Neural crest cell (in vitro differentiated cells): ENCODE measurements around the gene STK38L. TPM values are rescaled to one million over a fixed set of nuclear protein-coding genes. Genes with fewer than 3 reads are reported as not detected.

Experiments used
- DNase-seq: peaks from one replicate; pipeline ENCODE4 v3.0.0; 2021; ENCODE audit warnings: low read depth, mixed read lengths, low spot score
- H3K27ac Mint-ChIP-seq: one replicate; pipeline ENCODE4 v1.8.0; 2021; ENCODE audit warnings: mild to moderate bottlenecking, mixed read lengths; ENCODE audit not compliant: unreplicated experiment
- H3K27me3 Mint-ChIP-seq: 2 replicates; pipeline ENCODE4 v1.8.0; 2021; ENCODE audit warnings: low read depth, mild to moderate bottlenecking, mixed read lengths
- H3K36me3 Mint-ChIP-seq: 2 replicates; pipeline ENCODE4 v1.8.0; 2021; ENCODE audit warnings: low read depth, mild to moderate bottlenecking, mixed read lengths
- H3K4me1 Mint-ChIP-seq: 2 replicates; pipeline ENCODE4 v1.8.0; 2021; ENCODE audit warnings: mixed read lengths
- H3K4me3 Mint-ChIP-seq: one replicate; pipeline ENCODE4 v1.8.0; 2021; ENCODE audit warnings: mild to moderate bottlenecking, mixed read lengths
- H3K9me3 Mint-ChIP-seq: 2 replicates; pipeline ENCODE4 v1.8.0; 2021; ENCODE audit warnings: mixed read lengths
- total RNA-seq: library from RNA; stranded (reverse); gene quantifications from 2 replicates; pipeline ENCODE4 v1.2.1, GENCODE V29; 2021
- TF ChIP-seq, protein P1 (sequence below): fragments of 200-600 bp; sonication (generic); conservative IDR thresholded peaks from 2 replicates; pipeline ENCODE4 v1.5.0; 2021; ENCODE audit warnings: antibody characterized with exemption, mild to moderate bottlenecking

The STK38L gene
- total RNA-seq, 1 donor from 2014 or later: 29.9 TPM

DNA sequence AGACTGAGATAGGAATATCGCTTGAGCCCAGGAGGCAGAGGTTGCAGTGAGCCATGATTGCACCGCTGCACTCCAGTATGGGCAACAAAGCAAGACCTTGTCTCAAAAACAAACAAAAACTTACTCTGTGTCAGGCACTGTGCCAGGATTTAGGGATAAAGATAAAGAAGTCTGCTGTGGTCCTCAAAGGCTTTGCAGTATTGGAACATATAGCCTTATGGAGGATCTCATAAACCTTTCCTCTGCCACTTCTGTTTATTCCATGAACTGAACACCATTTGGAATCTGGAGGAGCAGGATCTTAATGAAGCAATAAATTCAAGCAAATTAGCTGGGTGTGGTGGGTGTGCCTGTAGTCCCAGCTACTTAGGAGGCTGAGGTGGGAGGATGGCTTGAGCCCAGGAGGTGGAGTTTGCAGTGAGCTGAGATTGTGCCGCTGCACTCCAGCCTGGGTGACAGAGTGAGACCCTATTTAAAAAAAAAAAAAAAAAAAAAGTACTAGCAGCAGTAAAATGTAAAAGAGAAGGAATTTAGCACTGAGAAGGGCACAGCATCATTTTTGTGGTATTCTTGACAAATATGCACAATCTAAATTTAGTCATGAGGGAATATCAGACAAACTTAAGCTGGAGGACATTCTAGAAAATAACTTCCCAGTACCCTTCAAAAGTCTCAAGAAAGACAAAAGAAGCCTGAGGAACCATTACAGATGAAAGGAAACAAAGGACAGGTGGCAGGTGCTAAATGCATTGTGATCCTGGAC lies 115.7 kb downstream of the STK38L start:
- no peak for DNase-seq
- no peaks in the 10 kb centered on the region for H3K9me3 Mint-ChIP-seq
- TF ChIP-seq, protein P1, sequence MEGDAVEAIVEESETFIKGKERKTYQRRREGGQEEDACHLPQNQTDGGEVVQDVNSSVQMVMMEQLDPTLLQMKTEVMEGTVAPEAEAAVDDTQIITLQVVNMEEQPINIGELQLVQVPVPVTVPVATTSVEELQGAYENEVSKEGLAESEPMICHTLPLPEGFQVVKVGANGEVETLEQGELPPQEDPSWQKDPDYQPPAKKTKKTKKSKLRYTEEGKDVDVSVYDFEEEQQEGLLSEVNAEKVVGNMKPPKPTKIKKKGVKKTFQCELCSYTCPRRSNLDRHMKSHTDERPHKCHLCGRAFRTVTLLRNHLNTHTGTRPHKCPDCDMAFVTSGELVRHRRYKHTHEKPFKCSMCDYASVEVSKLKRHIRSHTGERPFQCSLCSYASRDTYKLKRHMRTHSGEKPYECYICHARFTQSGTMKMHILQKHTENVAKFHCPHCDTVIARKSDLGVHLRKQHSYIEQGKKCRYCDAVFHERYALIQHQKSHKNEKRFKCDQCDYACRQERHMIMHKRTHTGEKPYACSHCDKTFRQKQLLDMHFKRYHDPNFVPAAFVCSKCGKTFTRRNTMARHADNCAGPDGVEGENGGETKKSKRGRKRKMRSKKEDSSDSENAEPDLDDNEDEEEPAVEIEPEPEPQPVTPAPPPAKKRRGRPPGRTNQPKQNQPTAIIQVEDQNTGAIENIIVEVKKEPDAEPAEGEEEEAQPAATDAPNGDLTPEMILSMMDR: no peak
- H3K4me1 Mint-ChIP-seq: no peaks in the 10 kb centered on the region
- no peaks in the 10 kb centered on the region for H3K27me3 Mint-ChIP-seq
- H3K4me3 Mint-ChIP-seq: no peak overlapping the region
- H3K36me3 Mint-ChIP-seq: no peaks in the 10 kb centered on the region
- H3K27ac Mint-ChIP-seq: no peak overlapping the region

DNA sequence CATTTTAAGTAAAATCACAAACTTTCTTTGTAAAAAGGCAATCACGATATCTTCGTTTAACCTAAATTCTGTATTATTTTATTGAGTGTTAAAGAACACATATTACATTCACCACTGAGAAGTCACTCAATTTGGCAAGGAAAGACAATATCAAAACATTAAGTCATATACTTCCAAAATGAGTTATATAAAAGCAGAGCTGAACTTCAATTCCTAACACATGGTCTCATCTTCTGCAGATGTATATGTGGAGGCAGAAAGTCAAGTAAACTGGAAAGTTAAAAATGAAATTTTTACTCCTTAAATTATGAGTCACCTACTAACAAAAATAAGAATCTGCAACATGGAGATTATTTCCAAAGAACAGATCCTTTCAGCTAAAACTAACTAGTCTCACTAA lies 117.3 kb downstream of the STK38L start:
- Mint-ChIP-seq H3K4me1 (no peaks in the 10 kb centered on the region), H3K9me3 (no peaks in the 10 kb centered on the region)

DNA sequence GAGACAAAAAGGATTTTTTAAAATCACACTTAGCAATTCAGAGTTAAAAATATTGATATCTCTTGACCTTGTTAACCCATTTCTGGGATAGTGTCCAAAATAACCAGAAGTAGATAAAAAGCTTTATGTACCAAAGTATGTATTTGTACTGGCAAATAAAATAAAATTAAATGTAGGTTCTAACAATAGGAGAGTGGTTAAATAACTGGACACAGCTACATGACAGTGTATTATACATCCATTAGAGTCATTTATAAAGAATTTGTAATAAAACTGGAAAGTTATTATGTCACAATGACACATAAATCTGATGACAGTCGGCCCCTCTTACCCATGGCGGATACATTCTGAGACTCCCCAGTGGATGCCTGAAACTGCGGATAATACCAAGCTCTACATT lies 122.5 kb downstream of the STK38L start:
- DNase-seq: no peak
- Mint-ChIP-seq H3K9me3 (no peaks in the 10 kb centered on the region), H3K4me1 (no peaks in the 10 kb centered on the region), H3K27ac (no peak overlapping the region), H3K36me3 (peaks cover 5% of the 10 kb centered on the region), H3K27me3 (no peaks in the 10 kb centered on the region), H3K4me3 (no peak overlapping the region)
- TF ChIP-seq, protein P1: no peak

More for the DNA sequence above, 117.3 kb downstream of the STK38L start:
- Mint-ChIP-seq H3K4me3 (no peak overlapping the region), H3K27ac (no peak overlapping the region), H3K27me3 (no peaks in the 10 kb centered on the region), H3K36me3 (no peaks in the 10 kb centered on the region)
- no peak for DNase-seq
- TF ChIP-seq, protein P1: no peak

DNA sequence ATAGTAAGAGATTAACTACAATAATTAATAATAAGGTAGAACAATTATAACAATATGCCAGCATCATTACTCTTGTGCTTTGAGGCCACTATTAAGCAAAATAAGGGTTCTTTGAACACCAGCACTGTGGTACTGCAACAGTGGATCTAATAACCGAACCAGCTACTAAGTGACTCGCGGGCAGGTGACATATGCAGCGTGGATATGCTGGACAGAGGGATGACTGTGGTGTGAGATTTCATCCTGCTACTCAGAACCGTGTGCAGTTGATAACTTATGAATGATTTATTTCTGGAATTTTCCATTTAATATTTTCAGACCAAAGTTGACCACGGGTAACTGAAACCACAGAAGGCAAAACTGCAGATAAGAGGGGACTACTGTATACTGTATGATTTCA lies 123.0 kb downstream of the STK38L start:
- Mint-ChIP-seq H3K27me3 (no peaks in the 10 kb centered on the region), H3K27ac (no peak overlapping the region), H3K4me3 (no peak overlapping the region), H3K4me1 (no peaks in the 10 kb centered on the region), H3K36me3 (peaks cover 5% of the 10 kb centered on the region), H3K9me3 (no peaks in the 10 kb centered on the region)
- no peak for DNase-seq
- TF ChIP-seq, protein P1: no peak

Other genes starting within 250 kb of the STK38L start
- 53.8 and 55.7 TPM in 2 replicates for gene TM7SF3, start 229.9 kb upstream of the STK38L start, total RNA-seq
- gene MED21, start 221.7 kb upstream of the STK38L start, total RNA-seq: 41.5 and 51.9 TPM in 2 replicates
- gene C12orf71, start 161.7 kb upstream of the STK38L start, total RNA-seq: not detected in 2 replicates
- gene BMAL2, start 88.5 kb downstream of the STK38L start, total RNA-seq: 7.6 and 8.0 TPM in 2 replicates
- not detected in 2 replicates for gene SMCO2, start 202.4 kb downstream of the STK38L start, total RNA-seq